HG03108 (cell line): Measurements from ENCODE around the gene LBX1.

Experiments
- ATAC-seq: cut with Tn5 transposase; IDR thresholded peaks from one replicate; pipeline ENCODE4 v1.9.1; 2021; ENCODE audit warnings: moderate library complexity; ENCODE audit not compliant: unreplicated experiment

LBX1 gene, protein sequence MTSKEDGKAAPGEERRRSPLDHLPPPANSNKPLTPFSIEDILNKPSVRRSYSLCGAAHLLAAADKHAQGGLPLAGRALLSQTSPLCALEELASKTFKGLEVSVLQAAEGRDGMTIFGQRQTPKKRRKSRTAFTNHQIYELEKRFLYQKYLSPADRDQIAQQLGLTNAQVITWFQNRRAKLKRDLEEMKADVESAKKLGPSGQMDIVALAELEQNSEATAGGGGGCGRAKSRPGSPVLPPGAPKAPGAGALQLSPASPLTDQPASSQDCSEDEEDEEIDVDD

GRCh38 chr10:101229266-101230182 lies at the start of gene LBX1:
LBX1 (minus strand) TSS chr10:101229463; CDS start chr10:101228815, 648 bp downstream.
- ATAC-seq = no peak

DNA sequence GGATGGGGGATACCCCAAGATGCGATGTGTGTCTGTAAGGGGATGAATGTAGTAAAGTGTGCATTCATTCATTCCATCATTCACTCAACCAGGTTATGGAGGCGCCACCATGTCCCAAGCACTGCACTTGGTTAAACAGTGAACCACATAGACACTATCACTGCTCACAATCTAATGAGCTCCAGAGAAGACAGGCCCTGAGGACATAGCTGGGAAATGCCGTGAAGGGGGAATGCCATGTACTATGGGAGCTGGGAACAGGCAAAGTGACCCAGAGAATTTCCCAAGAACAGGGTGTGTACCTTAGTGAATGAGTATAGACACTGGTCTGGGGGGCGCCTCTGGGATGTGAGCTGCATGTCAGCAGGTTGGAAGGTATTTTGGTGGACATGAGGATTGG lies 44.5 kb upstream of the LBX1 start:
- ATAC-seq = no peak

DNA sequence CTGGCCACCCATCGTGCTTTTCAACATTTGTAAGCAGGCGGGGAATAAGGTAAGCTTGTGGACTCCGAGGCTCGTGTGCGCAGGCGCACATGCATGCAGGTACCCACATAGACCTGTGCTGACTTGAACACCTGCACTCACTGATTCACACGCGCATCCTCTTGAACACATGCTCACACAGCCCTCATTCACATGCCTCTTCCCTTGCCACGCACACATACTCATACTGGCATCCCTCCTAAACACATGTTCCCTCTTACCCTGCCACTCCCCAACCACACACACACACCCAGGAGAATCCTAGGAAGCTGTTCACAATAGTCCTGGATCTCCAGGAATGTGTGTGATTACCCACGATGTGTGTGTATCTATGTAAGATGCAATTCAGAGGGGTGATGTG lies 44.1 kb upstream of the LBX1 start:
- ATAC-seq = no peak

DNA sequence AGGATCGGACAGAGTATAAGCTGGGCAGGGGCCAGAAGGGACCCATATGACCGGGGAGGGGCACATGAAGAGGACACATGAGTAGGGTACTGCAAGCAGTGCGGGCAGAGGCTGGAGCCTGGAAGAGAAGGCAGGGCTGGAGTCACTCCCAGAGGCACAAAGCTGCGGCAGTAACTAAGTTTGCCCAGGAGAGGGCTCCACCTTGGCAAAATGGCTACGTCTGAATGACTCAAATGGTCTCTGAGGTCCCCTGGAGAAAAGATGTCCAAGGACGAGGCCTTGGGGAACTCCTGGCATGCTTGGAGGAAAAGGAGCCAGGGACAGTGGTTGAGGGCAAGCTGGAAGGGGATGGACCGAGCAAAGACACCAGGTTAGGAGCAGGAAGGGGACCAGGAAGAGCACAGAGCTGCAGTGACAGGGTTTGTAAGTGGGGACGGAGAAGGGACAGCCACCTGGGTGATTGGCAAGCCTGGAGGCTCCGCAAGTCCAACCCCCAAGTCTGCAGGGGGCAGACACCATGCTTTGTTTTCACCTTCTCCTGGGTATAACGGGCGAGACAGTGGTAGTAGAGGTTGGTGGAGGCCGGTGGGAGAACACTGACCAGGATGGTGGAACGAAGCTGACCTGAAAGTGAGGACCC lies 43.1 kb upstream of the LBX1 start:
- ATAC-seq = peak; percentile 45

GRCh38 chr10:101270763-101271162 lies 41.5 kb upstream of the LBX1 start:
- no peak for ATAC-seq

DNA sequence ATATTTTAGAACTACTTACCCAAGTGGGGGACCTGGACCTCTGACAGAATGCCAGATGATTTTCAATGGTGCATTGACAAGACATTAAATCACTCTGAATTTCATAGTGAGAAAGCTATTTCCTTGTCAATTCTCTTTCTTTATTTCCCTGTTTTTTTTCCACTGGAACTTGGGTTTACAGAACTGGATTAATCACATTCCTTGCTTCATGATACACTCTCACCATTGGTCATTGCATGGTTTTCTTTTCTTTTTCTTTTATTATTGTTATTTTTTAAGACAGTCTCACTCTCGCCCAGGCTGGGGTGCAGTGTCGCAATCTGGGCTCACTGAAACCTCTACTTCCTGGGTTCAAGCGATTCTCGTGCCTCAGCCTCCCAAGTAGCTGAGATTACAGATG lies 38.5 kb upstream of the LBX1 start:
- no peak for ATAC-seq

DNA sequence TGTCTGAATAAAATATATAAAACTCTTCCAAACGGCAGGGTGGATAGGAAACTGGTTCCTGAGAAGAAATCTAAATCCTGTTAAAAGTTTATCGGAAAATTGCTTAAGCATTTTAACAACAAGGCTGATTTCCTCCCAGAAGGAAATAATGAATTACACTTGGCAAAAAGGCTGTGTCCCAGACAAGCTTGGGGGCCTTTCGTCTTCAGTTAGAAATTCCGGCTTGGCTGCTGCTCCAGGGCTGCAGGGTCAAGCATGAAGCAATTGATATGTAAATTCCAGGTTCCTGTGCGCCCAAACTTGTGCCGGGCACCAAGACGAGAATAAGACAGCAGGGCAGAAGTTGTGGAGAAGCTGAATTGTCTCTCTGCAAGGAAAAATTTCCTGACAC lies 38.0 kb upstream of the LBX1 start:
- ATAC-seq = no peak

GRCh38 chr10:101266381-101267289 lies 37.4 kb upstream of the LBX1 start:
- ATAC-seq = no peak

DNA sequence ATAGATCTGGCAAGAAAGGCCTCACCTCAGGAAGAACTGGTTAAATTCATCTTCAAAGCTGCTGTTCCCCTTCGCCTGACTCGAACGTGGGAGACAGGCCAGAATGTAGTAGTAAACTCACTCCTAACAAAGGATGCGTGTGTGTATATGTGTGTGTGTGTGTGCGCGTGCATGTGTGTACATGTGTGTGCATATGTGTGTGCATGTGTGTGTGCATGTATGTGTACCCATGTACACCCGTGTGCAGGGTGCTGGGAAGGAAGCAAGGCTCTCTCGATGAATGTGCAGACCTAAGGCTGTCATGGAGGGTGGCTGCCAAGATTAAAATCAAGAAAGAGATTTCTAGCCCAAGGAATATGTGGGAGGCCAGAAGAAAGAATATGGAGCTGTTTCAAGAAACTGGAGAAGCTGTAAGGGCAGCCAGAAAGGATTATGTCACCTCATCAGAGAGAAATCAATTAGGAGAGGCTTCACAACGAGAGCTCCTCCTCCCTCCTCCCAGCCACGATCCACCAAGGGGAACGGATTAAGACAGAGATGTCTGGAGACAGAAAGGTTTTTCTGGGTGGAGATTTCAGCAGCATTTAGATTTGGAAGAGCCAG lies 34.0 kb upstream of the LBX1 start:
- ATAC-seq = no peak

GRCh38 chr10:101262147-101262546 lies 32.9 kb upstream of the LBX1 start:
- no peak for ATAC-seq

- no peak for ATAC-seq
Measured at GRCh38 chr10:101261702-101262101, 32.4 kb upstream of the LBX1 start.

- no peak for ATAC-seq
Measured at GRCh38 chr10:101260764-101261481, 31.7 kb upstream of the LBX1 start.

- ATAC-seq = no peak
Measured at GRCh38 chr10:101258179-101258885, 29.1 kb upstream of the LBX1 start.

- ATAC-seq = no peak
Measured at GRCh38 chr10:101257491-101257890, 28.2 kb upstream of the LBX1 start.

- no peak for ATAC-seq
Measured at GRCh38 chr10:101257084-101257483, 27.8 kb upstream of the LBX1 start.

DNA sequence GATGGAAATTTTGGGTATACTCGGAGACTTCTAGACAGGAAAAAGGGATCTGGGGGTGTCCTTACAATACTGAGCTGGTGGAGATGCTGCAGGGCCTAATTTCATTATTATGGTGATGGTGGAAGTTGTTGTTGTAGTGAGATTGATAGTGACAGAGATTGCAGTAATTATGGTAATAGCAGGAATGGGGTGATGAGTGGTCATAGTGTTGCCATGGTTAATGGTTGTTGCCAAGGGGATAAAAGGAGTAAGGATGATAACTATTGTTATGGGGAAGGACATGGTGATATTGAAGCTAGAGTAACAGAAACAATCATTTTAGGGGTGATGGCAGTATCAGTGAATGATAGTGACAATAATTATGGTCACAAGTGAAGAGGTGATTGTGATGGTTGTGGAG lies 27.1 kb upstream of the LBX1 start:
- ATAC-seq = no peak

- no peak for ATAC-seq
Measured at GRCh38 chr10:101250136-101250535, 20.9 kb upstream of the LBX1 start.

GRCh38 chr10:101249171-101249581 lies 19.9 kb upstream of the LBX1 start:
- no peak for ATAC-seq

GRCh38 chr10:101246639-101247038 lies 17.4 kb upstream of the LBX1 start:
- no peak for ATAC-seq
